PC-3 (cell line): ENCODE results near the gene GTF3C5. TPM values are rescaled to one million over a fixed set of nuclear protein-coding genes. Genes with fewer than 3 reads are reported as not detected.
A peak's percentile ranks its signal among the peaks of the same experiment; 100 is the strongest.

Source experiments
- ATAC-seq: fragments of 200-7000 bp; cut with Tn5 transposase; 2 replicates; pipeline ENCODE4 v1.9.1; 2020; ENCODE audit warnings: mild to moderate bottlenecking, moderate library complexity
- BruUV-seq: library from RNA; stranded (reverse); fragments of 400-500 nt; replicated peaks from 2 replicates; lab custom pipeline; 2021; lab: Mats Ljungman, UMichigan
- CTCF ChIA-PET: fragments of 300-600 bp; sonication (Branson Sonifier 250); formaldehyde crosslinking; loops from one replicate; lab custom pipeline; 2022; ENCODE audit warnings: antibody characterized with exemption; lab: Charles Lee
- POLR2A ChIA-PET: fragments of 300-600 bp; sonication (Branson Sonifier 250); formaldehyde crosslinking; loops from one replicate; lab custom pipeline; 2022; ENCODE audit warnings: antibody characterized with exemption; ENCODE audit not compliant: unreplicated experiment; lab: Charles Lee
- DNase-seq: peaks from one replicate; pipeline ENCODE4 v3.0.0-alpha.2; 2015
- H2AFZ ChIP-seq: fragments of 300-600 bp; sonication (generic); 2 replicates; pipeline ENCODE4 v1.6.0; 2016; ENCODE audit warnings: antibody characterized with exemption, low read length
- H3F3A ChIP-seq: fragments of 300-600 bp; sonication (generic); one replicate; pipeline ENCODE4 v1.6.0; 2017; ENCODE audit warnings: antibody characterized with exemption, low read length, control low read depth, mild to moderate bottlenecking; ENCODE audit not compliant: unreplicated experiment
- H3K27ac ChIP-seq: fragments of 300-600 bp; sonication (generic); 2 replicates; pipeline ENCODE4 v1.5.1; 2016; ENCODE audit warnings: mild to moderate bottlenecking, low read length
- H3K27me3 ChIP-seq: fragments of 300-600 bp; sonication (generic); 2 replicates; pipeline ENCODE4 v1.6.1; 2016; ENCODE audit warnings: low read length, mixed read lengths
- H3K36me3 ChIP-seq: fragments of 300-600 bp; sonication (generic); 2 replicates; pipeline ENCODE4 v1.6.1; 2016; ENCODE audit warnings: low read depth, mixed run types, low read length, mixed read lengths
- H3K4me1 ChIP-seq: fragments of 300-600 bp; sonication (generic); 2 replicates; pipeline ENCODE4 v1.5.1; 2016; ENCODE audit warnings: low read length; ENCODE audit not compliant: insufficient read depth
- H3K4me2 ChIP-seq: fragments of 300-600 bp; sonication (generic); 2 replicates; pipeline ENCODE4 v1.6.0; 2016; ENCODE audit warnings: low read length
- H3K4me3 ChIP-seq: fragments of 300-600 bp; sonication (generic); 2 replicates; pipeline ENCODE4 v1.5.1; 2016; ENCODE audit warnings: mild to moderate bottlenecking, low read length, mixed read lengths
- H3K79me2 ChIP-seq: fragments of 300-600 bp; sonication (generic); 2 replicates; pipeline ENCODE4 v1.6.1; 2017; ENCODE audit warnings: low read length, mixed read lengths
- H3K9ac ChIP-seq: fragments of 300-600 bp; sonication (generic); 2 replicates; pipeline ENCODE4 v1.6.0; 2016; ENCODE audit warnings: mild to moderate bottlenecking, low read length
- H3K9me2 ChIP-seq: fragments of 300-600 bp; sonication (generic); replicated peaks from 2 replicates; pipeline ENCODE4 v1.6.1; 2016; ENCODE audit warnings: mixed run types, low read length, mixed read lengths
- H3K9me3 ChIP-seq: fragments of 300-600 bp; sonication (generic); 2 replicates; pipeline ENCODE4 v1.6.1; 2016; ENCODE audit warnings: low read length, mixed read lengths
- H4K20me1 ChIP-seq: fragments of 300-600 bp; sonication (generic); 2 replicates; pipeline ENCODE4 v1.6.1; 2016; ENCODE audit warnings: low read length, mixed read lengths
- CTCF ChIP-seq: fragments of 300-600 bp; sonication (generic); conservative IDR thresholded peaks from 2 replicates; pipeline ENCODE4 v1.5.1; 2017; ENCODE audit warnings: antibody characterized with exemption, low read depth, mild to moderate bottlenecking, low read length
- EZH2 ChIP-seq: fragments of 300-600 bp; sonication (generic); IDR thresholded peaks from one replicate; pipeline ENCODE4 v1.6.1; 2017; ENCODE audit warnings: antibody characterized with exemption, mild to moderate bottlenecking, low read length; ENCODE audit not compliant: unreplicated experiment
- EZH2phosphoT487 ChIP-seq: fragments of 300-600 bp; sonication (generic); IDR thresholded peaks from 2 replicates; pipeline ENCODE4 v1.6.1; 2018; ENCODE audit warnings: mild to moderate bottlenecking, antibody characterized with exemption, low read length, borderline replicate concordance
- intact Hi-C: fragments of 100-400 bp; cut with micrococcal nuclease; formaldehyde crosslinking; loops from 2 replicates; pipeline ENCODE4 v1.9.0; 2023
- total RNA-seq: library from RNA; depleted of rRNA; stranded (reverse); fragments of >200 nt; gene quantifications from 2 replicates; pipeline ENCODE4 v1.2.3, GENCODE V29; 2014

GTF3C5 gene
- total RNA-seq, 1 experiment from 2014 or later, result 78.5 TPM

GRCh38 chr9:133099726-133100505 is 69.1 kb downstream of the GTF3C5 start:
- no peak for ATAC-seq
- Histone ChIP-seq H3K36me3 (peaks cover 28% of the 10 kb centered on the region), H3K79me2 (no peaks in the 10 kb centered on the region), H3K27me3 (no peaks in the 10 kb centered on the region), H2AFZ (no peak overlapping the region), H3K27ac (no peak overlapping the region), H3K9ac (no peak overlapping the region), H3K9me3 (no peaks in the 10 kb centered on the region), H3K9me2 (no peaks in the 10 kb centered on the region), H4K20me1 (no peaks in the 10 kb centered on the region), H3F3A (no peaks in the 10 kb centered on the region), H3K4me3 (no peak overlapping the region), H3K4me1 (peaks cover 9% of the 10 kb centered on the region; the same call in 1 of the 2 replicates), H3K4me2 (no peak overlapping the region)
- TF ChIP-seq EZH2 (no peak), EZH2phosphoT487 (no peak), CTCF (no peak)
- no peak for DNase-seq
- POLR2A ChIA-PET, result no interaction called here
- intact Hi-C loops, result no loop called here
- CTCF ChIA-PET, result no interaction called here
- BruUV-seq, result no TSS peak

GRCh38 chr9:133100506-133101355 is 69.9 kb downstream of the GTF3C5 start:
- no peaks in the 10 kb centered on the region for H3K9me2 ChIP-seq
- no peaks in the 10 kb centered on the region for H3K9me3 ChIP-seq
- no peak overlapping the region for H3K4me3 ChIP-seq
- no peaks in the 10 kb centered on the region for H3K27me3 ChIP-seq
- no peaks in the 10 kb centered on the region for H3K79me2 ChIP-seq
- no peak for DNase-seq
- intact Hi-C loops, result no loop called here
- peaks cover 9% of the 10 kb centered on the region; the same call in 1 of the 2 replicates for H3K4me1 ChIP-seq
- no peak for ATAC-seq
- no peak for TF ChIP-seq CTCF
- TF ChIP-seq EZH2phosphoT487, result no peak
- TF ChIP-seq EZH2, result no peak
- H3F3A ChIP-seq, result no peaks in the 10 kb centered on the region
- no peak overlapping the region for H2AFZ ChIP-seq
- POLR2A ChIA-PET, result no interaction called here
- CTCF ChIA-PET, result no interaction called here
- no peaks in the 10 kb centered on the region for H4K20me1 ChIP-seq
- BruUV-seq, result TSS peak; percentile 5
- H3K27ac ChIP-seq, result no peak overlapping the region
- no peak overlapping the region for H3K4me2 ChIP-seq
- H3K36me3 ChIP-seq, result peaks cover 28% of the 10 kb centered on the region
- no peak overlapping the region for H3K9ac ChIP-seq
